ENCODE data around the gene PCDHB4.
"Not testable (repeated sequence)": the region's sequence is repeated elsewhere in the genome, so short reads cannot be mapped to it uniquely, and the experiment has no call there.

Gene PCDHB4

DNA sequence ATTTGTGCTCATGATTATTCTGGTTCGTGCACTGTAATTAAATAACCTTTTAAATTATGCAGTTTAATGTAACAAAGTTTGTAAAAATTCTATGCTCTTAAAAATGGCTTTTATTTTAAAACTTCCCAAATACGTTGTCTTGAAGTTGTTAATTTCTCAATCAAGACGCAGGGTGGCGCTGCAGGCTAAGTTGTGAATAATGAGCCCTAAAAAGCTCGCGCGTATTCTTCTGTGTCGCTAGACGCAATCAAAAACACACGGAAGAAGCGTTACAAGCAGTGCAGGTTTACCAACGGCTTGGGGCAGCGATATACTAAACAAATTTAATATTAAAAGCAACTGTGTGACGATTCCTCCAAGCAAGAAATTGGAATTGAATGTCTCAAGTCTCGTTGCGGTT lies at the start of gene PCDHB4:
PCDHB4 (plus strand) TSS at position 256 of the 400 bp plus-strand sequence. CDS start 181 bp downstream, outside the sequence.
- DNase-seq (ENCODE audit: extremely low spot score, insufficient read length, low read depth) (no peak), FAIRE-seq (no peak)

DNA sequence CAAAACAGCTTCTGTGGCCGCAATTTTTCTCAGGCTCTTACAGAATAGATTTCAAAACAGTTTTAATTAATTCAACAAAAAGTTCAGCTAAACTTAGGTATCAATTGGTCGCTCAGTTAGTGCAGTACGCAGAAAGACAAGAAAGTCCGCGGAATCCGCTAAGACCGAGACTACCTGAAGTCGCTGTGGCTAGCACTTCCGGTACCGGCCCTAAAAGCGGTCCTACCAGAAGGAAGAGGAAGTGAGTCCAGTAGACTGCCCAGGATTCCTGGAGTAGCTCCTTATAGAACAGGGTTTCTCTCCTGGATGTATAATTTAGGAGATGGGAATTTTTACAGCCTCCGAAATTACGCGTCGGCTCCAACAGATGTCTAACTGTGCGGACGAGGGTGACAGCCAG lies 43.8 kb upstream of the PCDHB4 start:
- FAIRE-seq: no peak
- DNase-seq (ENCODE audit: extremely low spot score, insufficient read length, low read depth): no peak

DNA sequence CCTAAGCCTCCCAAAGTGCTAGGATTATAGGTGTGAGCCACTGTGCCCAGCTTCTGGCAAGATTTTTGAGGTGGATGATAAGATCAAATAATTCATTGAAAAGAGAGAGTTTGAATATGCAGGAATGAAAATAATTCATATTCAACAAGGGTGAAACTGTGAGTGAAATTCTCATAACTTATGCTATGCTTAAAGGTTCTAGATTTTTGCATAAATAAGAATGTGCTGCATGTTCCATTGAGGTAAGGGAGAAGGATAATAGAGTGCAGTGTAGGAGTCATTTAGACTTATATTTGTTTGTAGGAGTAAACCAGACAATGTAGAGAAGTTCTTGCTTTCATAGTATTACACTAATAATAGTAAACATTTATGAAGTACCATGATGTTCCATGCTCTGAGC lies 39.4 kb upstream of the PCDHB4 start:
- no peak for DNase-seq (ENCODE audit: extremely low spot score, insufficient read length, low read depth)
- no peak for FAIRE-seq

DNA sequence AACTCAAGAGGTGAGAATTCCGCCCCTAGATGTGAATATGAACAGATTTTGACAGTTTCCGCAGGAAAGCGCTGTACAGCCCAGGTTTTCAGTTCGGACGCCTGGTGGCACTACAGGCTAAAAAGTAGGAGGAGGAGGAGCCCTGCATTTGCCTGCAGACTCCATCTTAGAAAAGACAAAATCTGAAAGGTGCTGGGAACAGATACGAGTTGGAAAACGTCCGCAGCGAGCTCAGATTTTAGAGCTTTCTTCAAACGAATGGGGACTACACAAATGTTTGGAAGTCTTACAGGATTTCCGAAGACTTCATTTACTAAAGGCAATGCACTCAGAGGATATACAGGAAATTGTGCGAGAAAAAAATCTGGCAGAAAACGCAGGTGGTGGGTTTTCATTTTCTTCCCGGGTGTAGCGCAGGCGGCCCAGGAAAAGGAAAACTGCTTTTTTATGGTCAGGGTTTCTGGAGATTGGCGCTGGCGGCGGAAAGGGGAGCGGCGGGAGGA lies 37.1 kb upstream of the PCDHB4 start:
- DNase-seq (ENCODE audit: extremely low spot score, insufficient read length, low read depth) (no peak), FAIRE-seq (no peak)

DNA sequence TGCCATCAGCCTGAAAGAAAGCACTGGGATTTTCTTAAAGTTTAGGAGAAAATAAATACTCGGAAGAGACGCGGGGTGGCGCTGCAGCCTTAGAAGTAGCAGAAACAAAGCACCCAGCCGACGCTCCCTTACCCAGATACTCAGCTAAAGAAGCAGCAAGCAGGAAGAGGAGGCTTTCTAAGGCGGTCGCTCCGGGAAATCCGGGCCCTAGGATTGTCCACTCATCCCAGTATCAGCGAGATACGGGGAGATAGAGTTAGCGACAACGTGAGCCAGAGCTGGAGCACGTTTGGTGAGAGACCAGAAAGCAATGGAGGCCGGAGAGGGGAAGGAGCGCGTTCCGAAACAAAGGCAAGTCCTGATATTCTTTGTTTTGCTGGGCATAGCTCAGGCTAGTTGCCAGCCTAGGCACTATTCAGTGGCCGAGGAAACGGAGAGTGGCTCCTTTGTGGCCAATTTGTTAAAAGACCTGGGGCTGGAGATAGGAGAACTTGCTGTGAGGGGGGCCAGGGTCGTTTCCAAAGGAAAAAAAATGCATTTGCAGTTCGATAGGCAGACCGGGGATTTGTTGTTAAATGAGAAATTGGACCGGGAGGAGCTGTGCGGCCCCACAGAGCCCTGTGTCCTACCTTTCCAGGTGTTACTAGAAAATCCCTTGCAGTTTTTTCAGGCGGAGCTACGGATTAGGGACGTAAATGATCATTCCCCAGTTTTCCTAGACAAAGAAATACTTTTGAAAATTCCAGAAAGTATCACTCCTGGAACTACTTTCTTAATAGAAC lies 26.9 kb upstream of the PCDHB4 start, which contains the start of gene PCDHB2:
PCDHB2 (plus strand) TSS at position 135 of the 782 bp plus-strand sequence; CDS start at position 311, 176 bp downstream.
- DNase-seq (ENCODE audit: extremely low spot score, insufficient read length, low read depth) (no peak), FAIRE-seq (no peak)

DNA sequence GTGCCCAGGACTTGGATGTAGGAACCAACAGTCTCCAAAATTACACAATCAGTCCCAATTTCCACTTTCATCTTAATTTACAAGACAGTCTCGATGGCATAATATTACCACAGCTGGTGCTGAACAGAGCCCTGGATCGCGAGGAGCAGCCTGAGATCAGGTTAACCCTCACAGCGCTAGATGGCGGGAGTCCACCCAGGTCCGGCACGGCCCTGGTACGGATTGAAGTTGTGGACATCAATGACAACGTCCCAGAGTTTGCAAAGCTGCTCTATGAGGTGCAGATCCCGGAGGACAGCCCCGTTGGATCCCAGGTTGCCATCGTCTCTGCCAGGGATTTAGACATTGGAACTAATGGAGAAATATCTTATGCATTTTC lies 26.4 kb upstream of the PCDHB4 start:
- FAIRE-seq (no peak), DNase-seq (ENCODE audit: extremely low spot score, insufficient read length, low read depth) (no peak)

DNA sequence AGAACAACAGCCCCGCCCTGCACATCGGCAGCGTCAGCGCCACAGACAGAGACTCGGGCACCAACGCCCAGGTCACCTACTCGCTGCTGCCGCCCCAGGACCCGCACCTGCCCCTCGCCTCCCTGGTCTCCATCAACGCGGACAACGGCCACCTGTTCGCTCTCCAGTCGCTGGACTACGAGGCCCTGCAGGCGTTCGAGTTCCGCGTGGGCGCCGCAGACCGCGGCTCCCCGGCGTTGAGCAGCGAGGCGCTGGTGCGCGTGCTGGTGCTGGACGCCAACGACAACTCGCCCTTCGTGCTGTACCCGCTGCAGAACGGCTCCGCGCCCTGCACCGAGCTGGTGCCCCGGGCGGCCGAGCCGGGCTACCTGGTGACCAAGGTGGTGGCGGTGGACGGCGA lies 25.4 kb upstream of the PCDHB4 start:
- FAIRE-seq; DNase-seq (ENCODE audit: extremely low spot score, insufficient read length, low read depth): not testable (repeated sequence)

- FAIRE-seq; DNase-seq (ENCODE audit: extremely low spot score, insufficient read length, low read depth): not testable (repeated sequence)
Measured at GRCh38 chr5:141096586-141096985, 25.0 kb upstream of the PCDHB4 start.

DNA sequence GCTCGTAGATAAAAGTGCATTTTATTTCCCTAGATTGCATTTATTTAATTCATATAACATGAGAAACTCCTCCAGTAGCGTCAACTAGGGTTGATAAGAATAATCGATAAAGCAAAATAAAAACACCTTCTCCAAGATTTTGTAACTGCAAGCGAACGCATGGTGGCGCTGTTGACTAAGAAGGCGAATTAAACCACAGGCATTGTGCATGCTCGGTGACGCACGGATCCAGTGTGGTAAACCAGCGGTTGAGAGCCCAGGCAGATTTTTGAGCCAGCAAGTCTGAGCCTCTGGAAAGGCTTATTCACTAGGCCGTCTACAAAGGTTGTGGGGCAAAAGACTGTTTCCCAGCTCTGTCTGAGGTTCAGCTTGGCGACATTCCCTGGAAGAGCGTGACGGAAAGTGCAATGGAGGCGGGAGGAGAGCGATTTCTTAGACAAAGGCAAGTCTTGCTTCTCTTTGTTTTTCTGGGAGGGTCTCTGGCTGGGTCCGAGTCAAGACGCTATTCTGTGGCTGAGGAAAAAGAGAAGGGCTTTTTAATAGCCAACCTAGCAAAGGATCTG lies 21.3 kb upstream of the PCDHB4 start, which contains the start of gene PCDHB3:
PCDHB3 (plus strand) TSS at position 231 of the 563 bp plus-strand sequence; CDS start at position 408, 177 bp downstream.
- FAIRE-seq: no peak
- no peak for DNase-seq (ENCODE audit: extremely low spot score, insufficient read length, low read depth)

DNA sequence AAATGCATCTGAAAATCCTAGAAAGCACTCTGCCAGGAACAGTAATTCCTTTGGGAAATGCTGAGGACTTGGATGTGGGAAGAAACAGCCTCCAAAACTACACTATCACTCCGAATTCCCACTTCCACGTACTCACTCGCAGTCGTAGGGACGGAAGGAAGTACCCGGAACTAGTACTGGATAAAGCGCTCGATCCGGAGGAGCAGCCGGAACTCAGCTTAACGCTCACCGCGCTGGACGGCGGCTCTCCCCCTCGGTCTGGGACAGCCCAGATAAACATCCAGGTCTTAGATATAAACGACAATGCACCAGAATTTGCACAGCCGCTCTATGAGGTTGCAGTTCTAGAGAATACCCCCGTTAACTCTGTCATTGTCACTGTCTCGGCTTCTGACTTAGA lies 20.6 kb upstream of the PCDHB4 start:
- no peak for FAIRE-seq
- no peak for DNase-seq (ENCODE audit: extremely low spot score, insufficient read length, low read depth)

GRCh38 chr5:141102070-141102469 lies 19.5 kb upstream of the PCDHB4 start:
- not testable (repeated sequence) for DNase-seq (ENCODE audit: extremely low spot score, insufficient read length, low read depth); FAIRE-seq

- not testable (repeated sequence) for DNase-seq (ENCODE audit: extremely low spot score, insufficient read length, low read depth); FAIRE-seq
Measured at GRCh38 chr5:141102471-141102870, 19.1 kb upstream of the PCDHB4 start.

DNA sequence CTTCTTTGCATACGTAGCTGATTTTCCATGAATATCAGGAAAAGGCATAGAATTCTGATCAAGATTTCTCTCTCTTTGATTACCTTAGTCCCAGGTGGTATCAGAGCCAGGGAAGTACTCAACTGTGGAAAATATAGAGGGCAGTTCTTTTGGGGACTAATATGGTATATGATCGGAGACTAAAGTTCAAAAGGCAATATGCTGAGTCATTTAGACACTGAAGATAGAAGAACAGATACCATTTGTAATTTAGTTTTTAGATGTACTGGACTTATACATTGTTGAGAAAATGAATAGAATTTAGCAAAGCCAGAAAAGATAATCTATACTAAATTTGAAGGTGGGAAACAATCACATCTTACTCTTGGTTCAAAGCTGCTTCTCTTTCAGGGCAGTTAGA lies 16.3 kb upstream of the PCDHB4 start:
- FAIRE-seq (no peak), DNase-seq (ENCODE audit: extremely low spot score, insufficient read length, low read depth) (no peak)

- DNase-seq (ENCODE audit: extremely low spot score, insufficient read length, low read depth) (no peak), FAIRE-seq (no peak)
Measured at GRCh38 chr5:141119250-141119649, 2.4 kb upstream of the PCDHB4 start.

GRCh38 chr5:141121985-141122384 lies 367 bp downstream of the PCDHB4 start:
- DNase-seq (ENCODE audit: extremely low spot score, insufficient read length, low read depth) (no peak), FAIRE-seq (no peak)

GRCh38 chr5:141123396-141124135 lies 1.9 kb downstream of the PCDHB4 start:
- not testable (repeated sequence) for DNase-seq (ENCODE audit: extremely low spot score, insufficient read length, low read depth); FAIRE-seq

DNA sequence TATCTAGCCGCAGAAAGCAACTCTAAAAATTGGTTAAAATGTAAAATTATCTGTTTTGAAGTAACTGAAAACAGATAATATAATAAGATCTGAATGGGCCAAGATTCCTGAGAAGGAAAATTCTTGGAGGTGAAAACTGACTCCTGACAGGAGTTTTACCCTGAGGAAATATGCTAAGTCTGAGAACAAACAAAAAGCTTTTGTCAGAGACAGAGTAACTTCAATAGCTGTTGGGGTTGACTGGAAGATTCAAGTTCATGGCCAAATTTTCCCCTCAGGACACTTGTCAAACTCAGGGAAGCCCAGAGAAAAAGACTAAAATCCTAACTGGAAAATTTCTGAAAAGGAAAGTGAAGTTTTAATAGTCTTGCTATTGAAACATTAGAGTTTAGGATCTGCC lies 5.7 kb downstream of the PCDHB4 start:
- DNase-seq (ENCODE audit: extremely low spot score, insufficient read length, low read depth) (no peak), FAIRE-seq (no peak)

GRCh38 chr5:141135030-141135717 lies 13.6 kb downstream of the PCDHB4 start, which contains the start of gene PCDHB5:
TSS of gene PCDHB5 (plus strand) at chr5:141135206. CDS start at chr5:141135435, 229 bp downstream.
- no peak for DNase-seq (ENCODE audit: extremely low spot score, insufficient read length, low read depth)
- no peak for FAIRE-seq

- no peak for DNase-seq (ENCODE audit: extremely low spot score, insufficient read length, low read depth)
Measured at GRCh38 chr5:141135718-141136266, 14.2 kb downstream of the PCDHB4 start.

More at GRCh38 chr5:141135718-141136266, 14.2 kb downstream of the PCDHB4 start:
- FAIRE-seq: no peak

Measured in GM18507 (cell line).